Panc1 (cell line): ENCODE data around the gene GADD45A. TPM values are rescaled to one million over a fixed set of nuclear protein-coding genes. Genes with fewer than 3 reads are reported as not detected.

Source experiments
- ATAC-seq: fragments of 200-7000 bp; cut with Tn5 transposase; 2 replicates; pipeline ENCODE4 v1.9.1; 2020; ENCODE audit warnings: mild to moderate bottlenecking, moderate library complexity
- BruUV-seq: library from RNA; stranded (reverse); fragments of 400-500 nt; replicated peaks from 2 replicates; lab custom pipeline; 2021; lab: Mats Ljungman, UMichigan
- CTCF ChIA-PET: fragments of 300-600 bp; sonication (Branson Sonifier 250); formaldehyde crosslinking; loops from one replicate; lab custom pipeline; 2022; ENCODE audit warnings: antibody characterized with exemption; lab: Charles Lee
- POLR2A ChIA-PET: fragments of 300-600 bp; sonication (Branson Sonifier 250); formaldehyde crosslinking; loops from one replicate; lab custom pipeline; 2022; ENCODE audit warnings: antibody characterized with exemption; lab: Charles Lee
- DNase-seq: peaks from one replicate; pipeline ENCODE4 v3.0.0-alpha.2; 2010; ENCODE audit warnings: low read depth, low spot score
- H3K27ac ChIP-seq: 2 replicates; pipeline ENCODE4 v1.5.1; 2011; ENCODE audit warnings: mild to moderate bottlenecking, low read length, inconsistent platforms
- H3K27me3 ChIP-seq: fragments of 200-500 bp; sonication (Bioruptor generic); 2 replicates; pipeline ENCODE4 v1.6.0; 2014; ENCODE audit warnings: low read length, inconsistent platforms; ENCODE audit not compliant: control insufficient read depth, insufficient read depth
- H3K36me3 ChIP-seq: fragments of 200-500 bp; sonication (Bioruptor generic); 2 replicates; pipeline ENCODE4 v1.5.1; 2014; ENCODE audit warnings: inconsistent platforms, mild to moderate bottlenecking, low read length, moderate library complexity; ENCODE audit not compliant: control insufficient read depth, insufficient read depth
- H3K4me1 ChIP-seq: 2 replicates; pipeline ENCODE4 v1.5.1; 2011; ENCODE audit warnings: inconsistent platforms, mild to moderate bottlenecking, low read length, moderate library complexity; ENCODE audit not compliant: control insufficient read depth, insufficient read depth
- H3K4me3 ChIP-seq, 2 experiments: 2 replicates each; pipeline ENCODE4 v1.5.1; 2011 to 2012; ENCODE audit warnings: low read depth in 2 of 2, low read length in 2 of 2, mild to moderate bottlenecking in 2 of 2, inconsistent platforms in 1 of 2, moderate library complexity in 1 of 2
- H3K9me3 ChIP-seq: fragments of 200-500 bp; sonication (Bioruptor generic); 2 replicates; pipeline ENCODE4 v1.5.1; 2014; ENCODE audit warnings: low read depth, mild to moderate bottlenecking, inconsistent platforms, low read length, moderate library complexity; ENCODE audit not compliant: control insufficient read depth, insufficient read depth
- POLR2AphosphoS5 ChIP-seq: IDR thresholded peaks from 2 replicates; pipeline ENCODE4 v1.6.1; 2012; ENCODE audit warnings: mild to moderate bottlenecking, low read depth, low read length, moderate library complexity
- SIN3A ChIP-seq: IDR thresholded peaks from 2 replicates; pipeline ENCODE4 v1.6.1; 2012; ENCODE audit warnings: low read depth, mild to moderate bottlenecking, low read length, moderate library complexity, borderline replicate concordance; ENCODE audit not compliant: insufficient read depth
- TCF7L2 ChIP-seq: IDR thresholded peaks from 2 replicates; pipeline ENCODE4 v1.6.1; 2011; ENCODE audit warnings: mild to moderate bottlenecking, low read depth, low read length, inconsistent platforms
- in situ Hi-C: cut with HindIII; loops from 2 replicates; pipeline ENCODE4 v1.10.0; 2016; ENCODE audit warnings: low sequenced_read_pairs, low pct_unique_long_range_greater_than_20kb
- intact Hi-C: fragments of 100-400 bp; cut with micrococcal nuclease; formaldehyde crosslinking; loops from one replicate; pipeline ENCODE4 v1.10.0; 2022; ENCODE audit not compliant: unreplicated experiment
- total RNA-seq: library from RNA; stranded (reverse); gene quantifications from one replicate; pipeline ENCODE4 v1.2.1, GENCODE V29; 2021; ENCODE audit not compliant: unreplicated experiment
- TF ChIP-seq, protein P1 (sequence below), 2 experiments: IDR thresholded peaks; 2 replicates each; pipeline ENCODE4 v1.6.1; 2011 to 2012; ENCODE audit warnings: low read depth in 2 of 2, control low read depth in 1 of 2, low read length in 1 of 2, mild to moderate bottlenecking in 1 of 2, moderate library complexity in 1 of 2; ENCODE audit not compliant: insufficient read depth in 1 of 2
- TF ChIP-seq, protein P2 (sequence below): fragments of 450-650 bp; IDR thresholded peaks from 2 replicates; pipeline ENCODE4 v1.5.1; 2017; ENCODE audit warnings: mild to moderate bottlenecking

GADD45A gene
- total RNA-seq, 1 experiment from 2014 or later, result 106 TPM

DNA sequence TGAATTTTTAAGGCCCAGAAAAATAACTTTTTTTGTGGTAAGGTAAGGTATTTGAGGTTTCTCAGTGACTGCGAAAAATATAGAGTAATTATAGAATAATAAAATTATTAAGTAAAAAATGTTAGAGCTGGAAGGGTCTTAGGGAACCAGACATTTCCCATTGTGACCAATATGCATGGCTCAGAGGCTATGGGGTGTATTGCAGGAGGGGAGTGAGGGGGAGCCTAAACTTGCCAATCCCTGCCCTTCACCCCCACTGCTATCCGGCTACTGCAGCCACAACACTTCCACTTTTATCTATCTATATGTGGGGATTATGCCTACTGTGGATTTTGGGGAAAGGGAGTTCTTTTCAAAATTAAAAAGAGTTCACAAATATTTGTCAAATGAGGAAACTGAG, 7.6 kb upstream of the GADD45A start:
- POLR2A ChIA-PET, result no interaction called here

DNA sequence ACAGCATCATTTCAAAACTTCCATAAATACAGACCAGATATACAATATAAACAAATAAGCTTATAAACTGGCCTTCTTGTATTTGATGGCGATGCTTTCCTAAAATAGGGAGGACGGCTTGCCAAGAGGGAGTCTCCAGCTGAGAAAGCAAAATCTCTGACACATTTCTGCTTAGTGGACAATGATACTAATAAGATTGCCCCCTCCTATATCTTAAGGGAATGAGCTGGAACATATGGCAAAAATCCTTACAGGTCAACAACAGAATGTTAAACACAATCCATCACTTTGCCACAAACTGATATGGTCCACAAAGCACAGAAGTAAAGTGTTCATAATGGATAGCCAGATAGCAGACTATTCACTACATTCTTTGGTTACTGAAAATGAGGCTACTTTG, 7.1 kb upstream of the GADD45A start:
- in situ Hi-C loops, result no loop called here
- POLR2A ChIA-PET, result no interaction called here
- intact Hi-C loops, result no loop called here
- H3K36me3 ChIP-seq, result no peaks in the 10 kb centered on the region
- ATAC-seq (no peak), DNase-seq (no peak)
- no peak overlapping the region for H3K4me3 ChIP-seq
- TF ChIP-seq SIN3A (no peak), TCF7L2 (0 out of 2 replicates have a peak, but pooled peaks have one; percentile 45), POLR2AphosphoS5 (no peak)
- TF ChIP-seq, protein P1, sequence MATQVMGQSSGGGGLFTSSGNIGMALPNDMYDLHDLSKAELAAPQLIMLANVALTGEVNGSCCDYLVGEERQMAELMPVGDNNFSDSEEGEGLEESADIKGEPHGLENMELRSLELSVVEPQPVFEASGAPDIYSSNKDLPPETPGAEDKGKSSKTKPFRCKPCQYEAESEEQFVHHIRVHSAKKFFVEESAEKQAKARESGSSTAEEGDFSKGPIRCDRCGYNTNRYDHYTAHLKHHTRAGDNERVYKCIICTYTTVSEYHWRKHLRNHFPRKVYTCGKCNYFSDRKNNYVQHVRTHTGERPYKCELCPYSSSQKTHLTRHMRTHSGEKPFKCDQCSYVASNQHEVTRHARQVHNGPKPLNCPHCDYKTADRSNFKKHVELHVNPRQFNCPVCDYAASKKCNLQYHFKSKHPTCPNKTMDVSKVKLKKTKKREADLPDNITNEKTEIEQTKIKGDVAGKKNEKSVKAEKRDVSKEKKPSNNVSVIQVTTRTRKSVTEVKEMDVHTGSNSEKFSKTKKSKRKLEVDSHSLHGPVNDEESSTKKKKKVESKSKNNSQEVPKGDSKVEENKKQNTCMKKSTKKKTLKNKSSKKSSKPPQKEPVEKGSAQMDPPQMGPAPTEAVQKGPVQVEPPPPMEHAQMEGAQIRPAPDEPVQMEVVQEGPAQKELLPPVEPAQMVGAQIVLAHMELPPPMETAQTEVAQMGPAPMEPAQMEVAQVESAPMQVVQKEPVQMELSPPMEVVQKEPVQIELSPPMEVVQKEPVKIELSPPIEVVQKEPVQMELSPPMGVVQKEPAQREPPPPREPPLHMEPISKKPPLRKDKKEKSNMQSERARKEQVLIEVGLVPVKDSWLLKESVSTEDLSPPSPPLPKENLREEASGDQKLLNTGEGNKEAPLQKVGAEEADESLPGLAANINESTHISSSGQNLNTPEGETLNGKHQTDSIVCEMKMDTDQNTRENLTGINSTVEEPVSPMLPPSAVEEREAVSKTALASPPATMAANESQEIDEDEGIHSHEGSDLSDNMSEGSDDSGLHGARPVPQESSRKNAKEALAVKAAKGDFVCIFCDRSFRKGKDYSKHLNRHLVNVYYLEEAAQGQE (IDR thresholded peaks at IDR 0.05; ENCODE audit: insufficient read depth in 1 of 2, low read depth in 2 of 2, low read length in 1 of 2), result no peak
- TF ChIP-seq, protein P2, sequence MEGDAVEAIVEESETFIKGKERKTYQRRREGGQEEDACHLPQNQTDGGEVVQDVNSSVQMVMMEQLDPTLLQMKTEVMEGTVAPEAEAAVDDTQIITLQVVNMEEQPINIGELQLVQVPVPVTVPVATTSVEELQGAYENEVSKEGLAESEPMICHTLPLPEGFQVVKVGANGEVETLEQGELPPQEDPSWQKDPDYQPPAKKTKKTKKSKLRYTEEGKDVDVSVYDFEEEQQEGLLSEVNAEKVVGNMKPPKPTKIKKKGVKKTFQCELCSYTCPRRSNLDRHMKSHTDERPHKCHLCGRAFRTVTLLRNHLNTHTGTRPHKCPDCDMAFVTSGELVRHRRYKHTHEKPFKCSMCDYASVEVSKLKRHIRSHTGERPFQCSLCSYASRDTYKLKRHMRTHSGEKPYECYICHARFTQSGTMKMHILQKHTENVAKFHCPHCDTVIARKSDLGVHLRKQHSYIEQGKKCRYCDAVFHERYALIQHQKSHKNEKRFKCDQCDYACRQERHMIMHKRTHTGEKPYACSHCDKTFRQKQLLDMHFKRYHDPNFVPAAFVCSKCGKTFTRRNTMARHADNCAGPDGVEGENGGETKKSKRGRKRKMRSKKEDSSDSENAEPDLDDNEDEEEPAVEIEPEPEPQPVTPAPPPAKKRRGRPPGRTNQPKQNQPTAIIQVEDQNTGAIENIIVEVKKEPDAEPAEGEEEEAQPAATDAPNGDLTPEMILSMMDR, result no peak
- H3K27me3 ChIP-seq, result no peaks in the 10 kb centered on the region
- H3K9me3 ChIP-seq, result no peaks in the 10 kb centered on the region
- peak overlapping the region; percentile 75 for H3K27ac ChIP-seq
- BruUV-seq, result no TSS peak
- CTCF ChIA-PET, result no interaction called here
- H3K4me1 ChIP-seq, result peaks cover 38% of the 10 kb centered on the region

More for the DNA sequence above, 7.6 kb upstream of the GADD45A start:
- no TSS peak for BruUV-seq
- H3K9me3 ChIP-seq, result no peaks in the 10 kb centered on the region
- ATAC-seq, result no peak
- in situ Hi-C loops (no loop called here), intact Hi-C loops (no loop called here)
- no peaks in the 10 kb centered on the region for H3K27me3 ChIP-seq
- no peak for DNase-seq
- peak overlapping the region; percentile 75 for H3K27ac ChIP-seq
- peaks cover 32% of the 10 kb centered on the region for H3K4me1 ChIP-seq
- TF ChIP-seq, protein P1 (IDR thresholded peaks at IDR 0.05; ENCODE audit: insufficient read depth in 1 of 2, low read depth in 2 of 2, low read length in 1 of 2), result no peak
- no peak for TF ChIP-seq SIN3A
- TF ChIP-seq TCF7L2, result no peak
- TF ChIP-seq, protein P2, result no peak
- no peak for TF ChIP-seq POLR2AphosphoS5
- CTCF ChIA-PET, result no interaction called here
- H3K36me3 ChIP-seq, result no peaks in the 10 kb centered on the region
- no peak overlapping the region for H3K4me3 ChIP-seq
